ENCODE data around the gene AGER. TPM values are rescaled to one million over a fixed set of nuclear protein-coding genes. Genes with fewer than 3 reads are reported as not detected.
A peak's percentile ranks its signal among the peaks of the same experiment; 100 is the strongest.
"Not testable (repeated sequence)": the region's sequence is repeated elsewhere in the genome, so short reads cannot be mapped to it uniquely, and the experiment has no call there.

The AGER gene
- total RNA-seq, 4 donors from 2014 or later = 1.1 to 9.0 (median 2.7) TPM

DNA sequence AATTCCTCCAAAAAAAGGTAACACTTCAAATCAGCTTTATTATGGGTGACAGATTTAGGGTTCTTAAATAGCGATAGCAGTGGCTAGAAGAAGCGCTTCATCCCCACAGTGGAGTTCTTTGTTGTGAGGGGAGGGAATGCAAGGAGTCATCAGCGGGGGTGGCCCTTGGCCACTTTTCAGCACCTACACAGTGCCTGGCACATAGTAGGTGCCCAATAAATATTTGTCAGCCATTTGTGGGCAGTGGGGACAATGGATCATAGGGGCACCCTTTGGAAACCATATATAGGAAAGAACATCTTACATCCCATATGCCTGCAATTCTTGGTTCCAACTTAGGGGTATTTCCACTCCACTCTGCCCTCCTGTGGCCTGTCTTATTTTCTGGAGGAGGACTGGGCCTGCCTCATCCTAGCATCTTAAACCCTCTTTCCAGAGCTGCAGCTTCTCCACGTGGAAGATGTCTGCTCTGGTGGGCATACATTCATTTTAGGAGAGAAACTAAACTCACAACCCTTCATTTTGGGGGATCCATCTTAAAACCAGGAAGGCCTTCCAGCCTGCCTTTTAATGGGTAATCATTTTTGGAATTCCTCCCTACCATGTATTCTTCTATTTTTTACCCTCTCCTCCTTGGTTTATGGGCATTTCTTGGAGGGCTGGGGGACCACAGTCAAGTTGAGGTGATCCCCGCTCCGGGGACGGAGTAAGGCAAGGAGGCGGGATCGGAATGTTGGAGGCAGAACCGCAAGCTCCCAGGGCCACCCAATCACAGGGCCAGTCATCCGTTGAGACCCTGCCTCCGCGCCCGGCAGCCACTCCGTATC, 11.0 kb upstream of the AGER start:
- in situ Hi-C loops (cut with MboI; ENCODE audit: low pct_ligation_motif_present in 1 of 4, low pct_unique_long_range_greater_than_20kb in 1 of 4, low sequenced_read_pairs in 3 of 4) (no loop called here), intact Hi-C loops (cut with DNase I; ENCODE audit: low total_unique reads) (no loop called here)
- H3K4me1 ChIP-seq = peaks cover 10 to 45% (median 31%) of the 10 kb centered on the region in 4 donors
- TF ChIP-seq POLR2AphosphoS5 (IDR thresholded peaks at IDR 0.05) (peak; percentile 75 to 93 (median 83)), EP300 (IDR thresholded peaks at IDR 0.05; ENCODE audit: low read depth) (no peak), POLR2A (IDR thresholded peaks at IDR 0.05) (no peak)
- TF ChIP-seq, protein P1, sequence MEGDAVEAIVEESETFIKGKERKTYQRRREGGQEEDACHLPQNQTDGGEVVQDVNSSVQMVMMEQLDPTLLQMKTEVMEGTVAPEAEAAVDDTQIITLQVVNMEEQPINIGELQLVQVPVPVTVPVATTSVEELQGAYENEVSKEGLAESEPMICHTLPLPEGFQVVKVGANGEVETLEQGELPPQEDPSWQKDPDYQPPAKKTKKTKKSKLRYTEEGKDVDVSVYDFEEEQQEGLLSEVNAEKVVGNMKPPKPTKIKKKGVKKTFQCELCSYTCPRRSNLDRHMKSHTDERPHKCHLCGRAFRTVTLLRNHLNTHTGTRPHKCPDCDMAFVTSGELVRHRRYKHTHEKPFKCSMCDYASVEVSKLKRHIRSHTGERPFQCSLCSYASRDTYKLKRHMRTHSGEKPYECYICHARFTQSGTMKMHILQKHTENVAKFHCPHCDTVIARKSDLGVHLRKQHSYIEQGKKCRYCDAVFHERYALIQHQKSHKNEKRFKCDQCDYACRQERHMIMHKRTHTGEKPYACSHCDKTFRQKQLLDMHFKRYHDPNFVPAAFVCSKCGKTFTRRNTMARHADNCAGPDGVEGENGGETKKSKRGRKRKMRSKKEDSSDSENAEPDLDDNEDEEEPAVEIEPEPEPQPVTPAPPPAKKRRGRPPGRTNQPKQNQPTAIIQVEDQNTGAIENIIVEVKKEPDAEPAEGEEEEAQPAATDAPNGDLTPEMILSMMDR (IDR thresholded peaks at IDR 0.05) = peak; percentile 45 to 83 (median 54)
- H3K27ac ChIP-seq = peak overlapping the region; percentile 89 to 100 (median 98)
- H3K36me3 ChIP-seq = no peaks in the 10 kb centered on the region
- WGBS, 2 donors (ENCODE audit: low coverage in 1 of 2) = 15 to 18% methylated on average over 4 to 14 of the region's 15 CpGs
- H3K27me3 ChIP-seq = no peaks in the 10 kb centered on the region
- DNase-seq = peak; percentile 44
- no peaks in the 10 kb centered on the region for H3K9me3 ChIP-seq
- peak overlapping the region in 3 of 4 donors; percentile 24 to 53 (median 27) for H3K4me3 ChIP-seq

DNA sequence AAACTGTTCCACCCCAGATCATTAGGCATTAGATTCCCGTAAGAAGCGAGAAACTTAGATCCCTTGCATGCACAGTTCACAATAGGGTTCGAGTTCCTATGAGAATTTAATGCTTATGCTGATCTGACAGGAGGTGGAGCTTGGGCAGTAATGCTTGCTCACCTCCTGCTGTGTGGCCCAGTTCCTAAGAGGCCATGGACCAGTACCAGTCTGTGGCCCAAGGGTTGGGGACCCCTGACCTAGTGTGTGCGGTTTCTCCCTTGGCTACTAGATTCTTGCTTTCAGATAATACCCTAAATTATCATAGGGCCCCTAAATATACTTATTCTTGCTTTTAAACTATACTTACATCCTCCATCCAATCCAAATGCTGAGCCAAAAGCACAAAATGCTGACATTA, 10.3 kb upstream of the AGER start:
- Histone ChIP-seq H3K9me3 (no peaks in the 10 kb centered on the region), H3K27ac (peak overlapping the region; percentile 89 to 100 (median 98)), H3K4me3 (no peak overlapping the region), H3K36me3 (no peaks in the 10 kb centered on the region), H3K4me1 (peaks cover 10 to 45% (median 32%) of the 10 kb centered on the region in 4 donors), H3K27me3 (no peaks in the 10 kb centered on the region)
- in situ Hi-C loops (cut with MboI; ENCODE audit: low pct_ligation_motif_present in 1 of 4, low pct_unique_long_range_greater_than_20kb in 1 of 4, low sequenced_read_pairs in 3 of 4) = no loop called here
- TF ChIP-seq, protein P1 (IDR thresholded peaks at IDR 0.05) = no peak
- TF ChIP-seq POLR2AphosphoS5 (IDR thresholded peaks at IDR 0.05) (no peak), POLR2A (IDR thresholded peaks at IDR 0.05) (no peak), EP300 (IDR thresholded peaks at IDR 0.05; ENCODE audit: low read depth) (no peak)
- intact Hi-C loops (cut with DNase I; ENCODE audit: low total_unique reads) = no loop called here
- WGBS, 2 donors (ENCODE audit: low coverage in 1 of 2) = 89% methylated on average over 4 of the region's 4 CpGs; no CpG with 5 or more reads in 1 of the 2 donors
- DNase-seq = no peak

DNA sequence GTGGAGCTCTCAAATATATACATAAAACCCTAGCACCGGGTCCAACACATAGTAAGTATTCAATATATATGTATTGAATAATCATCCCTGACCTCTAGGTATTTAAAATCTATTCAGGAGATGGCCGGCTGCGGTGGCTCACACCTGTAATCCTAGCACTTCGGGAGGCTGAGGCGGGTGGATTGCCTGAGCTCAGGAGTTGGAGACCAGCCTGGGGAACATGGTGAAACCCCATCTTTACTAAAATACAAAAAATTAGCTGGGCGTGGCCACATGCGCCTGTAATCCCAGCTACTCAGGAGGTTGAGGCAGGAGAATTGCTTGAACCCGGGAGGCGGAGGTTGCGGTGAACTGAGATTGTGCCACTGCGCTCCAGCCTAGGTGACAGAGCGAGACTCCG, 9.0 kb upstream of the AGER start:
- H3K36me3 ChIP-seq; H3K9me3 ChIP-seq; in situ Hi-C loops (cut with MboI; ENCODE audit: low pct_ligation_motif_present in 1 of 4, low pct_unique_long_range_greater_than_20kb in 1 of 4, low sequenced_read_pairs in 3 of 4); intact Hi-C loops (cut with DNase I; ENCODE audit: low total_unique reads); DNase-seq; H3K27me3 ChIP-seq: not testable (repeated sequence)
- 79% methylated on average over 13 of the region's 13 CpGs; no CpG with 5 or more reads in 1 of the 2 donors for WGBS, 2 donors (ENCODE audit: low coverage in 1 of 2)
- H3K4me3 ChIP-seq = peak overlapping the region in 2 of 4 donors; percentile 30 to 95
- H3K27ac ChIP-seq = peak overlapping the region; percentile 92 to 98 (median 98)
- peaks cover 19 to 58% (median 44%) of the 10 kb centered on the region in 4 donors for H3K4me1 ChIP-seq

DNA sequence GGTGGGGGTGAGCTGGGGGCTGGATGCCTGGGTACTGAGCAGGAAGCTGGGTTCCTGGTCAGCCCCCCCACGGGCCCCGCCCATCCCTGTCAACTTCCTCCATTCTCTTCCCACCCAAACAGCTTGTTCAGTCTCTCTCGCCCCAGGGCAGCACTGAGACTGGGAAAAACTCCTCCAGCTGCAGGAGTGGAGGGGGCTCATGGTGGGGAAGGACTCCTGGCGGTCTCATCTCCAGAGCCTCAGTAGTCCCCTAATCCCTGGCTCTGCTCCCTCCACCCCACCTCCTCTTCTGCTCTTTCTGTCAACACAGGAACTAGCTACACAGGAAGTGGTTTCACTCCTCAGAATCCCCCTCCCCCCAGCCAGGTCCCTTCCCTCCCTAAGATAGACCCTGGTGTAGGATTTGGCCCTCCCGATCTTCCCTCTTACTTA, 8.6 kb upstream of the AGER start, which contains the start of gene GPSM3:
TSS of gene GPSM3 (minus strand) at position 36 of the 432 bp plus-strand sequence. CDS start 130 bp downstream, outside the sequence.
- Histone ChIP-seq H3K9me3 (no peaks in the 10 kb centered on the region), H3K27ac (peak within 1 kb of the TSS; percentile 92 to 98 (median 98)), H3K4me1 (peaks cover 21 to 62% (median 46%) of the 10 kb centered on the region in 4 donors), H3K27me3 (no peaks in the 10 kb centered on the region), H3K36me3 (no peaks in the 10 kb centered on the region), H3K4me3 (peak within 1 kb of the TSS; percentile 5 to 95 (median 21))
- 21% methylated on average over 5 of the region's 5 CpGs; no CpG with 5 or more reads in 1 of the 2 donors for WGBS, 2 donors (ENCODE audit: low coverage in 1 of 2)
- DNase-seq = peak; percentile 78
- TF ChIP-seq POLR2A (IDR thresholded peaks at IDR 0.05) (peak; percentile 10), EP300 (IDR thresholded peaks at IDR 0.05; ENCODE audit: low read depth) (no peak), POLR2AphosphoS5 (IDR thresholded peaks at IDR 0.05) (peak in 1 of 3 donors; percentile 40)
- in situ Hi-C loops (cut with MboI; ENCODE audit: low pct_ligation_motif_present in 1 of 4, low pct_unique_long_range_greater_than_20kb in 1 of 4, low sequenced_read_pairs in 3 of 4) (no loop called here), intact Hi-C loops (cut with DNase I; ENCODE audit: low total_unique reads) (no loop called here)
